HepG2 (cell line): Measurements from ENCODE around the gene TENM3. TPM values are rescaled to one million over a fixed set of nuclear protein-coding genes. Genes with fewer than 3 reads are reported as not detected.
A peak's percentile ranks its signal among the peaks of the same experiment; 100 is the strongest.

Experiments
- ATAC-seq: fragments of 200-7000 bp; cut with Tn5 transposase; 3 replicates; pipeline ENCODE4 v1.9.1; 2020; ENCODE audit warnings: mild to moderate bottlenecking, moderate library complexity
- BruUV-seq: library from RNA; stranded (reverse); fragments of 400-500 nt; replicated peaks from 2 replicates; lab custom pipeline; 2021; lab: Mats Ljungman, UMichigan
- CTCF ChIA-PET: fragments of 300-600 bp; formaldehyde crosslinking; extraction: SDS; loops from one replicate; lab custom pipeline; 2021; ENCODE audit warnings: low total read pairs, inconsistent platforms, low intra/inter-chr PET ratio; lab: Yijun Ruan, JAX
- POLR2A ChIA-PET: fragments of 350-600 bp; sonication (Branson Sonifier 250); formaldehyde crosslinking; loops from one replicate; lab custom pipeline; 2020; ENCODE audit warnings: antibody characterized with exemption, inconsistent platforms; lab: Yijun Ruan, JAX
- DNase-seq: peaks from one replicate; pipeline ENCODE4 v3.0.0-alpha.2; 2015; ENCODE audit warnings: low spot score
- FAIRE-seq: peaks from 3 replicates; lab custom pipeline; 2011; peaks lifted over from hg19 to GRCh38; lab: Jason Lieb, UNC
- H2AFZ ChIP-seq: one replicate; pipeline ENCODE4 v1.6.1; 2011; ENCODE audit warnings: low read length, inconsistent platforms
- H3K27ac ChIP-seq: fragments of 300-600 bp; 3 replicates; pipeline ENCODE4 v1.8.0; 2011; ENCODE audit warnings: mixed run types, mild to moderate bottlenecking, mixed read lengths, low read length, inconsistent platforms; ENCODE audit not compliant: insufficient read depth; ENCODE audit errors: extremely low read length
- H3K27me3 ChIP-seq, 2 experiments: fragments of 200-600 bp in 1 of 2; 2 replicates in 1 of 2; 3 replicates in 1 of 2; pipeline versions ENCODE4 v1.6.0 to v1.8.0; 2011; ENCODE audit warnings: low read length in 2 of 2, mild to moderate bottlenecking in 2 of 2, moderate library complexity in 2 of 2, inconsistent platforms in 1 of 2; ENCODE audit not compliant: insufficient read depth in 2 of 2, control insufficient read depth in 1 of 2
- H3K36me3 ChIP-seq, 2 experiments: fragments of 200-600 bp in 1 of 2; replicated peaks in 1 of 2; 2 replicates in 1 of 2; 3 replicates in 1 of 2; pipeline versions ENCODE4 v1.5.1 to v1.8.0; 2011; ENCODE audit warnings: low read length in 2 of 2, inconsistent platforms in 1 of 2; ENCODE audit not compliant: insufficient read depth in 2 of 2, control insufficient read depth in 1 of 2
- H3K4me1 ChIP-seq: 2 replicates; pipeline ENCODE4 v1.5.1; 2012; ENCODE audit warnings: low read length, inconsistent platforms; ENCODE audit not compliant: insufficient read depth
- H3K4me2 ChIP-seq: 2 replicates; pipeline ENCODE4 v1.6.0; 2011; ENCODE audit warnings: low read depth, low read length, inconsistent platforms
- H3K4me3 ChIP-seq, 3 experiments: fragments of 200-600 bp in 1 of 3; sonication (generic), shearing (Covaris generic) in 1 of 3; replicated peaks in 1 of 3; 2 replicates each; pipeline ENCODE4 v1.5.1; 2011 to 2016; ENCODE audit warnings: low read length in 3 of 3, inconsistent platforms in 2 of 3, low read depth in 2 of 3, mild to moderate bottlenecking in 2 of 3, control low read depth in 1 of 3, mixed read lengths in 1 of 3; ENCODE audit not compliant: insufficient read depth in 1 of 3
- H3K79me2 ChIP-seq: one replicate; pipeline ENCODE4 v1.6.1; 2011; ENCODE audit warnings: low read length, inconsistent platforms; ENCODE audit not compliant: insufficient read depth
- H3K9ac ChIP-seq: 2 replicates; pipeline ENCODE4 v1.6.0; 2011; ENCODE audit warnings: mild to moderate bottlenecking, low read depth, low read length, inconsistent platforms; ENCODE audit not compliant: insufficient read depth
- H3K9me3 ChIP-seq: 2 replicates; pipeline ENCODE4 v1.5.1; 2012; ENCODE audit warnings: mild to moderate bottlenecking, low read length
- H4K20me1 ChIP-seq: 2 replicates; pipeline ENCODE4 v1.6.0; 2011; ENCODE audit warnings: inconsistent platforms, mild to moderate bottlenecking, low read length, moderate library complexity; ENCODE audit not compliant: insufficient read depth
- BRCA1 ChIP-seq: sonication (generic); formaldehyde crosslinking; IDR thresholded peaks from 2 replicates; pipeline ENCODE4 v1.4.0; 2020; ENCODE audit warnings: missing genetic modification reagents
- CCDC6 ChIP-seq: sonication (generic); formaldehyde crosslinking; IDR thresholded peaks from 2 replicates; pipeline ENCODE4 v1.8.1; 2022; ENCODE audit warnings: mild to moderate bottlenecking, missing genetic modification reagents, moderate library complexity
- CHD2 ChIP-seq: IDR thresholded peaks from 2 replicates; pipeline ENCODE4 v1.6.1; 2011; ENCODE audit warnings: low read depth, low read length, improper control_type of control experiment
- EED ChIP-seq: sonication (generic); formaldehyde crosslinking; IDR thresholded peaks from 2 replicates; pipeline ENCODE4 v1.5.0; 2020; ENCODE audit warnings: mild to moderate bottlenecking, missing genetic modification reagents
- FOXM1 ChIP-seq: sonication (generic); formaldehyde crosslinking; IDR thresholded peaks from 2 replicates; pipeline ENCODE4 v1.5.0; 2020; ENCODE audit warnings: missing genetic modification reagents
- HNF4A ChIP-seq: sonication (generic); formaldehyde crosslinking; IDR thresholded peaks from 2 replicates; pipeline ENCODE4 v1.4.0; 2020; ENCODE audit warnings: missing genetic modification reagents
- KAT8 ChIP-seq: IDR thresholded peaks from 2 replicates; pipeline ENCODE4 v1.6.1; 2016; ENCODE audit warnings: missing genetic modification reagents, missing compliant biosample characterization
- MTF2 ChIP-seq: sonication (generic); formaldehyde crosslinking; IDR thresholded peaks from 2 replicates; pipeline ENCODE4 v1.5.0; 2020; ENCODE audit warnings: missing genetic modification reagents, borderline replicate concordance
- NBN ChIP-seq: fragments of 450-650 bp; conservative IDR thresholded peaks from 2 replicates; pipeline ENCODE4 v1.6.1; 2017
- ZNF33B ChIP-seq: sonication (generic); formaldehyde crosslinking; IDR thresholded peaks from 2 replicates; pipeline ENCODE4 v1.5.1; 2020; ENCODE audit warnings: mild to moderate bottlenecking, missing genetic modification reagents
- ZNF350 ChIP-seq: sonication (generic); formaldehyde crosslinking; IDR thresholded peaks from 2 replicates; pipeline ENCODE4 v1.4.0; 2020; ENCODE audit warnings: mild to moderate bottlenecking, low read depth, missing genetic modification reagents, borderline replicate concordance
- ZSCAN25 ChIP-seq: sonication (generic); formaldehyde crosslinking; IDR thresholded peaks from 2 replicates; pipeline ENCODE4 v1.8.0; 2022; ENCODE audit warnings: mild to moderate bottlenecking, missing genetic modification reagents
- WGBS: methylation state at CpG from one replicate; pipeline ENCODE4 v1.1.6; 2017; ENCODE audit warnings: low lambda C conversion rate; 5-methylcytosine and 5-hydroxymethylcytosine counted together
- in situ Hi-C: cut with HindIII; loops from 2 replicates; pipeline ENCODE4 v1.10.0; 2017; ENCODE audit warnings: low pct_unique_long_range_greater_than_20kb; ENCODE audit not compliant: extremely low pct_ligation_motif_present
- intact Hi-C: fragments of 100-400 bp; cut with micrococcal nuclease; formaldehyde crosslinking; loops from one replicate; pipeline ENCODE4 v1.10.0; 2022; ENCODE audit not compliant: unreplicated experiment
- polyA plus RNA-seq, 8 experiments: library from polyadenylated mRNA; depleted of rRNA in 3 of 8; stranded (reverse) in 7 of 8; unstranded in 1 of 8; fragments of >200 nt; fragmentation: Illumina TruSeq in 4 of 8; extraction: Trizol in 4 of 8; gene quantifications; 2 replicates each; pipeline versions ENCODE4 v1.2.1 to v1.2.3, GENCODE V29; 2011 to 2016; ENCODE audit warnings: low read depth in 4 of 8, missing spikeins in 1 of 8, mixed read lengths in 1 of 8; ENCODE audit not compliant: insufficient read depth in 1 of 8
- total RNA-seq, 5 experiments: library from RNA; depleted of rRNA; stranded (reverse); fragments of >200 nt; fragmentation: Illumina TruSeq; extraction: Trizol; gene quantifications; 2 replicates each; pipeline ENCODE4 v1.2.3, GENCODE V29; 2016; ENCODE audit warnings: low read depth in 1 of 5
- TF ChIP-seq, protein P1 (sequence below): sonication (generic); formaldehyde crosslinking; IDR thresholded peaks from 2 replicates; pipeline ENCODE4 v1.4.0; 2020; ENCODE audit warnings: missing genetic modification reagents, mild to moderate bottlenecking, borderline replicate concordance
- TF ChIP-seq, protein P2 (sequence below): IDR thresholded peaks from 2 replicates; pipeline ENCODE4 v1.4.0; 2020; ENCODE audit warnings: mild to moderate bottlenecking, missing genetic modification reagents
- TF ChIP-seq, protein P3 (sequence below): IDR thresholded peaks from 2 replicates; pipeline ENCODE4 v1.6.1; 2018; ENCODE audit warnings: missing genetic modification reagents

The TENM3 gene
- total and polyA plus RNA-seq, 2 of the 13 experiments (the other 11 are each of a cell fraction or from before 2014, with no cell fraction given): 0.04 TPM; not detected in 1

DNA sequence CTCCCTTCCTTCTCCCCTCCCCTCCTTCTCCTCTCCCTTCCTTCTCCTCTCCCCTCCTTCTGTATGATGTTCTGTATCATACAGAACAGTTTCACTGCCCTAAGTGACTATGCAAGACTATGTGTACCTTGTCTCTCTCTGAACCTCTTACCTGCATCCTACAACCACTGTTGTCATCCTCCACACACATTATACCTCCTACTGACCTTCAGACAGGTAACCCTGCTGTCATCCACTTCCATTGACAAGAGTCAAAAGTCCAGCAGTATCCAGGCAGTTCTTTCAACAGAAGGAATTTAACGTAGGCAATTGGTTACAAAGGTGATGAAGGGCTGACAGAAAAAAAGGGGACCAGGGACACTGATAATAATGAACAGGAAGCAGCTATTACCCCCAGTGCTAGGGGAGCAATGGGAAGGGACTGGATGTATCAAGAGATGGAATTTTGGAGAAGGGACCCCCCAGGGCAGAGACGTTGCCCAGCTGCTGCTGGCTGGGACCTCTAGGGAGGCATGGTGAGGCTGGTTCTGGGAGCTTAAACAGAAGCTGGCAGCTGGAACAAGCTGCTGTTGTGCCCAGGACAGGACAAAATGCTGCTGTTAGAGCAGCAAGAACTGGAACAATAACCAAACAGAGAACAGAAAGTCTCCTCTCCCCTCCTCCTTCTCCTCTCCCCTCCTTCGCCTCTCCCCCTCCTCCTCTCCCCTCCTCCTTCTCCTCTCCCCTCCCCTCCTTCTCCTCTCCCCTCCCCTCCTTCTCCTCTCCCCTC lies 589.3 kb downstream of the TENM3 start:
- Histone ChIP-seq H3K9me3 (no peaks in the 10 kb centered on the region; the same call in 1 of the 2 replicates), H3K4me2 (no peak overlapping the region), H3K79me2 (no peaks in the 10 kb centered on the region), H3K27me3 (peaks cover 0 to 3% of the 10 kb centered on the region in 2 experiments; a peak in 2 of 5 replicates), H4K20me1 (no peaks in the 10 kb centered on the region), H3K4me3 (no peak overlapping the region), H3K36me3 (no peaks in the 10 kb centered on the region), H3K9ac (no peak overlapping the region), H2AFZ (no peak overlapping the region), H3K27ac (no peak overlapping the region), H3K4me1 (no peaks in the 10 kb centered on the region)
- ATAC-seq (peak; percentile 15), DNase-seq (peak; percentile 20), FAIRE-seq (no peak)
- POLR2A ChIA-PET: no interaction called here
- intact Hi-C loops (no loop called here), in situ Hi-C loops (no loop called here)
- CTCF ChIA-PET: no interaction called here
- BruUV-seq: no TSS peak
- WGBS: 4% methylated on average over 3 of the region's 3 CpGs
- TF ChIP-seq ZSCAN25 (CRISPR knock-in tag) (no peak), BRCA1 (CRISPR knock-in tag) (peak; percentile 48; the same call in 1 of the 2 replicates), EED (no peak), MTF2 (CRISPR knock-in tag) (no peak), HNF4A (CRISPR knock-in tag) (0 out of 2 replicates have a peak, but pooled peaks have one; percentile 11), ZNF350 (no peak), CHD2 (no peak), KAT8 (CRISPR knock-in tag) (no peak), CCDC6 (CRISPR knock-in tag) (no peak), FOXM1 (CRISPR knock-in tag) (no peak), ZNF33B (CRISPR knock-in tag) (peak; percentile 91; the same call in 1 of the 2 replicates), NBN (no peak)
- TF ChIP-seq, protein P1, sequence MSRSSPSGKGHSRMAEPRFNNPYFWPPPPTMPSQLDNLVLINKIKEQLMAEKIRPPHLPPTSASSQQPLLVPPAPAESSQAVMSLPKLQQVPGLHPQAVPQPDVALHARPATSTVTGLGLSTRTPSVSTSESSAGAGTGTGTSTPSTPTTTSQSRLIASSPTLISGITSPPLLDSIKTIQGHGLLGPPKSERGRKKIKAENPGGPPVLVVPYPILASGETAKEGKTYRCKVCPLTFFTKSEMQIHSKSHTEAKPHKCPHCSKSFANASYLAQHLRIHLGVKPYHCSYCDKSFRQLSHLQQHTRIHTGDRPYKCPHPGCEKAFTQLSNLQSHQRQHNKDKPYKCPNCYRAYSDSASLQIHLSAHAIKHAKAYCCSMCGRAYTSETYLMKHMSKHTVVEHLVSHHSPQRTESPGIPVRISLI (CRISPR knock-in tag): no peak
- TF ChIP-seq, protein P2, sequence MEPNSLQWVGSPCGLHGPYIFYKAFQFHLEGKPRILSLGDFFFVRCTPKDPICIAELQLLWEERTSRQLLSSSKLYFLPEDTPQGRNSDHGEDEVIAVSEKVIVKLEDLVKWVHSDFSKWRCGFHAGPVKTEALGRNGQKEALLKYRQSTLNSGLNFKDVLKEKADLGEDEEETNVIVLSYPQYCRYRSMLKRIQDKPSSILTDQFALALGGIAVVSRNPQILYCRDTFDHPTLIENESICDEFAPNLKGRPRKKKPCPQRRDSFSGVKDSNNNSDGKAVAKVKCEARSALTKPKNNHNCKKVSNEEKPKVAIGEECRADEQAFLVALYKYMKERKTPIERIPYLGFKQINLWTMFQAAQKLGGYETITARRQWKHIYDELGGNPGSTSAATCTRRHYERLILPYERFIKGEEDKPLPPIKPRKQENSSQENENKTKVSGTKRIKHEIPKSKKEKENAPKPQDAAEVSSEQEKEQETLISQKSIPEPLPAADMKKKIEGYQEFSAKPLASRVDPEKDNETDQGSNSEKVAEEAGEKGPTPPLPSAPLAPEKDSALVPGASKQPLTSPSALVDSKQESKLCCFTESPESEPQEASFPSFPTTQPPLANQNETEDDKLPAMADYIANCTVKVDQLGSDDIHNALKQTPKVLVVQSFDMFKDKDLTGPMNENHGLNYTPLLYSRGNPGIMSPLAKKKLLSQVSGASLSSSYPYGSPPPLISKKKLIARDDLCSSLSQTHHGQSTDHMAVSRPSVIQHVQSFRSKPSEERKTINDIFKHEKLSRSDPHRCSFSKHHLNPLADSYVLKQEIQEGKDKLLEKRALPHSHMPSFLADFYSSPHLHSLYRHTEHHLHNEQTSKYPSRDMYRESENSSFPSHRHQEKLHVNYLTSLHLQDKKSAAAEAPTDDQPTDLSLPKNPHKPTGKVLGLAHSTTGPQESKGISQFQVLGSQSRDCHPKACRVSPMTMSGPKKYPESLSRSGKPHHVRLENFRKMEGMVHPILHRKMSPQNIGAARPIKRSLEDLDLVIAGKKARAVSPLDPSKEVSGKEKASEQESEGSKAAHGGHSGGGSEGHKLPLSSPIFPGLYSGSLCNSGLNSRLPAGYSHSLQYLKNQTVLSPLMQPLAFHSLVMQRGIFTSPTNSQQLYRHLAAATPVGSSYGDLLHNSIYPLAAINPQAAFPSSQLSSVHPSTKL (CRISPR knock-in tag): no peak
- TF ChIP-seq, protein P3, sequence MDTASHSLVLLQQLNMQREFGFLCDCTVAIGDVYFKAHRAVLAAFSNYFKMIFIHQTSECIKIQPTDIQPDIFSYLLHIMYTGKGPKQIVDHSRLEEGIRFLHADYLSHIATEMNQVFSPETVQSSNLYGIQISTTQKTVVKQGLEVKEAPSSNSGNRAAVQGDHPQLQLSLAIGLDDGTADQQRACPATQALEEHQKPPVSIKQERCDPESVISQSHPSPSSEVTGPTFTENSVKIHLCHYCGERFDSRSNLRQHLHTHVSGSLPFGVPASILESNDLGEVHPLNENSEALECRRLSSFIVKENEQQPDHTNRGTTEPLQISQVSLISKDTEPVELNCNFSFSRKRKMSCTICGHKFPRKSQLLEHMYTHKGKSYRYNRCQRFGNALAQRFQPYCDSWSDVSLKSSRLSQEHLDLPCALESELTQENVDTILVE (CRISPR knock-in tag): no peak
